GOT3 (cell line): Measurements from ENCODE around the gene ZNF438.

Source experiments
- DNase-seq: peaks from one replicate; lab custom pipeline; 2025; ENCODE audit warnings: mixed read lengths; lab: John Stamatoyannopoulos, UW

ZNF438 gene

DNA sequence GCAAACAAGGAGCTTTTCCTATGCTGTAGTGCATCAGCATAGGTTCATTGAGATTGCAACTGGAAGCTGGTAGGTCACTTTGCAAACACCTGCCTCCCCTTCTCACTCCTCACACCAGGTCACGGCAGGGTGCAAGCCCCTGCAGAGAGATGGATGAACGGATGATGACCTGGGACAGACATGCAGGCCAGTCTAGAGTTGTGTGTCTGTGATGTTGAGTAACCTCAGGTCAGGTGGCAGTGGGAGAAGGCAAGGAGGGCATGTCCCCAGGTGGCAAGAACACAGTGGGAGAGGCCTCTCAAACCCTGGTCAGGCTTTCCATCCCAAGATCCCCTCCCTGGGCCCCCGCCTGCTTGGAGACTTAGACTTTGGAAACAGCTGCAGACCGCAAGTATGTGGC is 205.0 kb downstream of the ZNF438 start:
- DNase-seq = no peak

DNA sequence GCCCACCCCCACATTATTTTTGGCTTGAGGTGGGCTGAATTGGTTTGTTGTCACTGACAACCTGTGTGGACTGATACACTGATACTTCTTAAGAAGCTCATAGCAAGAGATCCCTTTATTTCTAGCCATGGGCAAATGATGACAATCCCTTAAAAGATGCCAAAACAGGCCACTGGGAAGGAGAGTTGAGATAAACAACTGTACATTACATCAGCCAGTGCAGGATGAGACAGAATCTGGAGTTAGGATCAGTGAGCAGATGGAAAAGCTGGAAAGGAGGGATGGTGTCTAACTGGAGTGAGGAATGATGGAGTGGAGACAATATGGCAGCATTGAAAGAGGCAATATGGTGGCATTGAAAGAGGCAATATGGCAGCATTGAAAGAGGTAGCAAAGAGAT is 206.2 kb downstream of the ZNF438 start:
- DNase-seq = no peak

GRCh38 chr10:30825022-30825421 is 206.6 kb downstream of the ZNF438 start:
- DNase-seq = no peak

DNA sequence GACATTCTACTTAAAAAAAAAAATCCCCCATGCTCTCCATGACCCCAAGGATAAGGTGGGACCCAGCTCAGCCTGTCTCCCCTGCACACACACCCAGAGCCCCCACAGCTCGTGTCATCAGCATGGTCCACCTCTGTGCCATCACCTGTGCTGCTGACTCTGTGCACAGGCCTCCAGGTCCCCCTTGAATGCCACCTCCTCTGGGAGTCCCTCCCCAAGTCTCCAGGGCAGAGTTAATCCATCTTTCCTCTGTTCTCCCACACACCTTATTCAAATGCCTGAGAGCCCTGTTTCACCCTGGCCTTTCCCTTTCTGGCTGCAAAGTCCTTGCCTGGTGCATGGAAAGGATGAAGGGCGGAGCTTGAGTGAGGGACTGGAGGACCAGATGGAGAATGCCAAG is 208.0 kb downstream of the ZNF438 start:
- DNase-seq = no peak

- no peak for DNase-seq
Observed at GRCh38 chr10:30822693-30823465, 208.8 kb downstream of the ZNF438 start.

GRCh38 chr10:30821994-30822692 is 209.5 kb downstream of the ZNF438 start:
- DNase-seq = no peak

DNA sequence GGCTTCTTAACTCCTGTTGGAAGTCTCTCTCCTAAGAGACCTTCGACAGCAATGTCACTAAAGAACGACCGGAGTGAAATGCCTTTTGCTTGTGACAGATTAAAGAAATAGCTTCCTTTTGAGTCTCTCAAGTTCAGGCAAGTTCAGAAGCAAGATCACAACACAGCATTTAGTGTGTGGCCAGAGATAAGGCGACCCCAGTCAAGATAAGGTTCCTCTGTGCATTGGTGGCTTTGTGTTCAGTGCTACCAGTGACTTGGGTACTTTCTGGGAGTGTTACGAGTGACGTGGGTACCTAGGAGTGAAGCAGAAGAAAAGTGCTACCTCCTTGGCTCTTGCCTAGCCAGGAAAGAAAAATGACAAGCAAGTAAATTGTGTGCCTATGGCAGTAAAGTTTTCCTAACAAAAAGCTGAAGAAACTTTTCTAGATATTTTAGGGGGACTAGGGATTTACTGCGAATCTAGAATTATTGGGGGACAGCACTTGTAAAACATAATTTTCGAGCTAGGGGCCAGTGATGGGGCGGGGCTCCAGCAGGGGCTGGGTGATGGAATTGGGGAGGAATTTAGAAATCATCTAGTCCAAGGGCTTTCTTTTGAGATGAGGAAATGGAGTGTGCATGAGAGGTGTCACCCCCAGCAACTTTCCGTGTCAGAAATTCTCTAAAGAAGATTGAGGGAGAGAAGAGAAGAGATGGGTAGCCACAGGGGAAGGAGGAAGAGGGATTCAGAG is 210.2 kb downstream of the ZNF438 start:
- DNase-seq = no peak

DNA sequence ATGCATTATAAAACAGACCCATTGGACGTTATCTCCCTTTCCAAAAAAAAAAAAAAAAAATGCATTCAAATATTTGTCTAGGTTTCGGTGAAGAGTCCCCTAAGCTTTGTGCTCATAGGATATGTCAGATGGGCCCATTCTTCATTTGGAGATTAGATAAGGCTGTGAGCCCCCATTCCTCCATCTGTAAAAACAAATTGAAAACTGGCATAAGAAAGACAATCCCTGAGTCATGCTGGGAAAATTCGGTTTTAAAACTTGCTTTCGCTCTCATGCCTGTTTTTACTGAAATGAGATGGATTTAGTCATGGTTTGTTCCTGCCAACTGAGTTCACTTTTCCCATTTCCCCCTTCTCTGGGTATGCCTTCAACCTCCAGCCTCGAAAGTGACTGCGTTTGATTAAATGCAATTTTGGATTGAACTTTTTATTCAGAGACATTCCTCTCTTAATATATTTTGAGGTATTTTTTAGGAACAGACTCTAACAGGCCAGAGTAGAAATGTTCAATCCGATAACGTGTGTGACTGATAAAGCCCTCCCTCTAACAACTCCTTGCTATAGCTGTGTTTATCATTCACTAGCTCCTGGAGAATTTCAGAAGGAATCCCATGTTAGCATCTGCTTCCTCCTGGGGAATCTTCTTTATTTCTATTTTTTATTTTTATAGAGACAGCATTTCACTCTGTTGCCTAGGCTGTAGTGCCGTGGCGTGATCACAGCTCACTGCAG is 211.2 kb downstream of the ZNF438 start:
- no peak for DNase-seq

DNA sequence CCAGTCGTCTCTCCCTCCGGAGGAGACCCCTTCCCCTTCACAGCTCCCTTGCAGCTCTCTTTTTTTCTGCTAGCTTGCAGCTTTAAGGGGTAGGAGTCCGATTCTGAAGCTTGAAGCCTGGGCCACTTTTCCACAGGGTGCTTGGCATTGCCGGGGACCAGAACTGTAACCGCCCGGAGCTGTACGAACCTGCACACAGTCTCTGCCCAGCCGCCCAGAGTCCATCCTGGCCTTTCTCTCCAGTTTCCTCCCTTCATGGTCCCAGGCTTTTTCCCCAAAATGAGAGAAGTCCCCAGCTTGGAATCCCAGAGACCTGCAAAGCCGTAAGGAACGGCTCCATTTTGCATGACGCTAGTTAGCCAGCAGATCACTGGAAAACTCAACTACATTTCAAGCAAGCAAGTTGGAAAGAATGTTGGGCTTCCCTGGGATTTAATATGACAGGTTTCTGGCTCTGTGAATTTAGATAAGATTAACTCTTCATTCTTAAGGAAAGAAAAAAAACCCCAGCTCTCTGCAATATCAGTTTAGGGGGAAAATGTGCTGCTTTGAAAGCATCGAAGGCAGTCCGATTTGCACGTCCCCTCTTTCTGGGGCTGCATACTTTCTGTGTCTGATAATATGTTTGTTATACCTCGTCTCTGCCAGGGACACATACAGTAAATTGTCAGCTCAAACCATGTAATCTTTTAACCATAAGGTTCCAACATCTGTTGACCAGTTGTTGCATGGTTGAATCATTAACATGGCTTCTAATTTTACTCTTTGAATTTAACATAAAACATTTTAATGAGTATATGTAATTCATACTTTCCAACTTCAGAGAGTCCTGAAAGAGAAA is 212.1 kb downstream of the ZNF438 start:
- no peak for DNase-seq

GRCh38 chr10:30818854-30819253 is 212.8 kb downstream of the ZNF438 start:
- peak; percentile 42 for DNase-seq

- no peak for DNase-seq
Observed at GRCh38 chr10:30818010-30818660, 213.5 kb downstream of the ZNF438 start.

GRCh38 chr10:30817541-30817940 is 214.1 kb downstream of the ZNF438 start:
- no peak for DNase-seq

GRCh38 chr10:30816820-30817171 is 214.9 kb downstream of the ZNF438 start:
- DNase-seq = no peak

GRCh38 chr10:30816159-30816819 is 215.4 kb downstream of the ZNF438 start:
- no peak for DNase-seq

GRCh38 chr10:30813872-30814481 is 217.7 kb downstream of the ZNF438 start:
- DNase-seq = no peak

GRCh38 chr10:30812018-30812851 is 219.4 kb downstream of the ZNF438 start:
- DNase-seq = no peak

DNA sequence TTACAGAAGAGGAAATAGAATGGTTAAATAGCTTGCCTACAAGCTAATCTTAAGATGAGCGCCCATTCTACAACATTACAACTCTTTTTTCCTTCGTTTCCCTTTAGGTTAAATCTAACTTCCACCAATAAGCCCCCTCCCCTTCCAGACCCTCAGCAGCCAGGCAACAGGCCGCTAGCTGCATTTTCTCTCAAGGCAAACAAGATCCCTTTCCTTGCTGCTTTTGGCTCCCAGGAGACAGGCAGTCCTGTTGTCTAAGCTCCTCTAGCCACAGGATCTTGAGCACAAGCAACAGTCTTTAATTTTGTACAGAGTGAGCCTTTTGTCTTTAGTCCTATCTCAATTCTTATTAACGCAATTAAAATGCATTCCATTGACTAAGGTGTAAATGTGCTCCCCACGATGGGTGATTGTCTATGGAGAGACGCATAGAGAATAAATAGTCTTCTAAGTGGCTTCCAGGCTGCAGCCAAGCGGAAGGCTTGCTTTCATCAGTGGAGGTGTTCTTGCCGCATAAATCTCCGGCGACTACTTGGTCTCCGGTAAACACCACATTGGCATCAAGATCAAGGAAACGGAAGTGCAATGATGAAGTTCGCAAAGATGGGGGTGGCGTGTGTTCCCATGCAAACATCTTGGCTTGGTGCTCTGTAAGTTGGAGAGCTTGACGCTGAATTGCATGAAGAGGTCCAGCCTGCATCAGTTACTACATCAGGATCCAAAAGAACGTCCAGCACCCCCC is 220.2 kb downstream of the ZNF438 start:
- no peak for DNase-seq

DNA sequence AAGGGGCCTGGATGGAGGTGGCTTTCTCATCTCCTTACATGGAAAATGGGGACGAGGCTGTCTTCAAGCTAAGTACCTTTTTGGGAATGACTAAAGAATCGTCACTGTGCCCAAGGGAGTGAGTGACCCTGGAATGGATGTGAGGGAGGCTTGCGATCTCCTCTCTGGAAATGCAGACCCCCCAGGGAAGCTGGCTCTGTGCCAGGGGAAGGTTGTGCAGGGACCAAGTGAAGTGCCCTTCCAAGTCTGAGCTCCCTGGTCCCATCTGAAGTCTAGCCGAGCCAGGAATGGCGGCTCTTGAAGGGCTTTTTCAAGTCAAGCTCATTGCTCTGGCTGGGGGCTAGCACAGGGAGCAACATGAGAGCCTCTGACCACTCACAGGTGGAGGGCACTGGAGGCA is 221.2 kb downstream of the ZNF438 start:
- no peak for DNase-seq
